Liver (tissue), 9 donors: ENCODE data around the gene CPLX4. TPM values are rescaled to one million over a fixed set of nuclear protein-coding genes. Genes with fewer than 3 reads are reported as not detected.

Source experiments
- DNase-seq: peaks from one replicate; pipeline ENCODE4 v3.0.0-alpha.2; 2017; ENCODE audit warnings: low spot score
- H3K27ac ChIP-seq, 2 donors: one replicate each; pipeline ENCODE4 v1.7.0; 2013; ENCODE audit warnings: inconsistent platforms in 2 of 2, low read length in 2 of 2, control low read depth in 1 of 2, low read depth in 1 of 2, mild to moderate bottlenecking in 1 of 2
- H3K27me3 ChIP-seq, 4 donors: one replicate each; pipeline versions ENCODE4 v1.6.1 to v1.7.0; 2013; ENCODE audit warnings: low read length in 3 of 4, inconsistent platforms in 1 of 4, mild to moderate bottlenecking in 1 of 4, moderate library complexity in 1 of 4; ENCODE audit not compliant: control insufficient read depth in 4 of 4, insufficient read depth in 4 of 4
- H3K36me3 ChIP-seq, 4 donors: one replicate each; pipeline versions ENCODE4 v1.6.1 to v1.7.0; 2013; ENCODE audit warnings: low read length in 3 of 4, mild to moderate bottlenecking in 3 of 4, low read depth in 1 of 4, moderate library complexity in 1 of 4; ENCODE audit not compliant: control insufficient read depth in 4 of 4, insufficient read depth in 3 of 4
- H3K4me1 ChIP-seq, 4 donors: one replicate each; pipeline versions ENCODE4 v1.6.1 to v1.7.0; 2013; ENCODE audit warnings: low read length in 3 of 4, mild to moderate bottlenecking in 3 of 4, moderate library complexity in 1 of 4; ENCODE audit not compliant: control insufficient read depth in 4 of 4, insufficient read depth in 4 of 4
- H3K4me3 ChIP-seq, 3 donors: one replicate each; pipeline versions ENCODE4 v1.6.1 to v1.7.0; 2013; ENCODE audit warnings: low read length in 3 of 3, control low read depth in 1 of 3, low read depth in 1 of 3, mild to moderate bottlenecking in 1 of 3
- H3K9ac ChIP-seq, 2 donors: one replicate each; pipeline ENCODE4 v1.7.0; 2013; ENCODE audit warnings: low read length in 2 of 2, mild to moderate bottlenecking in 2 of 2, moderate library complexity in 2 of 2, control low read depth in 1 of 2, low read depth in 1 of 2
- H3K9me3 ChIP-seq, 4 donors: one replicate each; pipeline versions ENCODE4 v1.6.1 to v1.7.0; 2013; ENCODE audit warnings: low read length in 3 of 4; ENCODE audit not compliant: control insufficient read depth in 4 of 4
- ATF3 ChIP-seq: IDR thresholded peaks from 2 replicates; pipeline ENCODE4 v1.6.1; 2016; ENCODE audit warnings: antibody characterized with exemption
- CTCF ChIP-seq: fragments of 150-350 bp; IDR thresholded peaks from 2 replicates; pipeline ENCODE4 v1.5.1; 2017; ENCODE audit warnings: improper control_type of control experiment, low read depth, low read length; ENCODE audit not compliant: missing input control
- EGR1 ChIP-seq, 2 donors: IDR thresholded peaks; 2 replicates each; pipeline ENCODE4 v1.6.1; 2016 to 2018; ENCODE audit warnings: antibody characterized with exemption in 2 of 2, low read depth in 2 of 2
- FOXA1 ChIP-seq: IDR thresholded peaks from 2 replicates; pipeline ENCODE4 v1.6.1; 2016; ENCODE audit warnings: antibody characterized with exemption
- FOXA2 ChIP-seq: IDR thresholded peaks from 2 replicates; pipeline ENCODE4 v1.6.1; 2016; ENCODE audit warnings: antibody characterized with exemption
- GABPA ChIP-seq, 2 donors: IDR thresholded peaks in 1 of 2; conservative IDR thresholded peaks in 1 of 2; 2 replicates each; pipeline ENCODE4 v1.6.1; 2016; ENCODE audit warnings: antibody characterized with exemption in 2 of 2, mild to moderate bottlenecking in 1 of 2, moderate library complexity in 1 of 2
- HNF4A ChIP-seq, 2 donors: conservative IDR thresholded peaks; 2 replicates each; pipeline ENCODE4 v1.6.1; 2016; ENCODE audit warnings: antibody characterized with exemption in 2 of 2, mild to moderate bottlenecking in 2 of 2
- HNF4G ChIP-seq: IDR thresholded peaks from 2 replicates; pipeline ENCODE4 v1.6.1; 2016; ENCODE audit warnings: antibody characterized with exemption
- JUND ChIP-seq, 2 donors: IDR thresholded peaks; 2 replicates each; pipeline ENCODE4 v1.6.1; 2016; ENCODE audit warnings: antibody characterized with exemption in 2 of 2
- MAX ChIP-seq: IDR thresholded peaks from 2 replicates; pipeline ENCODE4 v1.6.1; 2016; ENCODE audit warnings: antibody characterized with exemption
- NR2F2 ChIP-seq: IDR thresholded peaks from 2 replicates; pipeline ENCODE4 v1.6.1; 2016; ENCODE audit warnings: antibody characterized with exemption
- RAD21 ChIP-seq, 2 donors: IDR thresholded peaks; 2 replicates each; pipeline ENCODE4 v1.6.1; 2016; ENCODE audit warnings: antibody characterized with exemption in 2 of 2, mild to moderate bottlenecking in 2 of 2
- RXRA ChIP-seq, 2 donors: IDR thresholded peaks; 2 replicates each; pipeline ENCODE4 v1.6.1; 2017 to 2018; ENCODE audit warnings: antibody characterized with exemption in 2 of 2, mild to moderate bottlenecking in 1 of 2
- SP1 ChIP-seq: IDR thresholded peaks from 2 replicates; pipeline ENCODE4 v1.6.1; 2018; ENCODE audit warnings: antibody characterized with exemption, mild to moderate bottlenecking
- TAF1 ChIP-seq: conservative IDR thresholded peaks from 2 replicates; pipeline ENCODE4 v1.6.1; 2016; ENCODE audit warnings: antibody characterized with exemption, mild to moderate bottlenecking
- YY1 ChIP-seq: IDR thresholded peaks from 2 replicates; pipeline ENCODE4 v1.6.1; 2016; ENCODE audit warnings: antibody characterized with exemption, mild to moderate bottlenecking
- WGBS: extraction: QIAGEN DNeasy Blood & Tissue Kit; methylation state at CpG from one replicate; pipeline ENCODE4 v1.1.7; 2013; 5-methylcytosine and 5-hydroxymethylcytosine counted together
- polyA plus RNA-seq, 2 donors: library from polyadenylated mRNA; stranded (reverse) in 1 of 2; unstranded in 1 of 2; fragments of 200-250 nt in 1 of 2; fragments of >200 nt in 1 of 2; fragmentation: Nextera tagmentation in 1 of 2; extraction: Ambion mirVana in 1 of 2; gene quantifications; one replicate each; pipeline versions ENCODE4 v1.2.1 to v1.2.3, GENCODE V29; 2013 to 2015
- total RNA-seq, 2 donors: library from RNA; depleted of rRNA; stranded (reverse); fragments of >200 nt; gene quantifications; one replicate each; pipeline ENCODE4 v1.2.3, GENCODE V29; 2014
- TF ChIP-seq, protein P1 (sequence below): IDR thresholded peaks from 2 replicates; pipeline ENCODE4 v1.6.1; 2016; ENCODE audit warnings: antibody characterized with exemption
- TF ChIP-seq, protein P2 (sequence below): IDR thresholded peaks from 2 replicates; pipeline ENCODE4 v1.6.1; 2016; ENCODE audit warnings: antibody characterized with exemption, mild to moderate bottlenecking
- donor health status: healthy.
- donor health status: healthy.
- donor health status: healthy.
- donor health status: healthy.
- donor health status: healthy.

CPLX4 gene
- total and polyA plus RNA-seq, 4 donors: not detected

DNA sequence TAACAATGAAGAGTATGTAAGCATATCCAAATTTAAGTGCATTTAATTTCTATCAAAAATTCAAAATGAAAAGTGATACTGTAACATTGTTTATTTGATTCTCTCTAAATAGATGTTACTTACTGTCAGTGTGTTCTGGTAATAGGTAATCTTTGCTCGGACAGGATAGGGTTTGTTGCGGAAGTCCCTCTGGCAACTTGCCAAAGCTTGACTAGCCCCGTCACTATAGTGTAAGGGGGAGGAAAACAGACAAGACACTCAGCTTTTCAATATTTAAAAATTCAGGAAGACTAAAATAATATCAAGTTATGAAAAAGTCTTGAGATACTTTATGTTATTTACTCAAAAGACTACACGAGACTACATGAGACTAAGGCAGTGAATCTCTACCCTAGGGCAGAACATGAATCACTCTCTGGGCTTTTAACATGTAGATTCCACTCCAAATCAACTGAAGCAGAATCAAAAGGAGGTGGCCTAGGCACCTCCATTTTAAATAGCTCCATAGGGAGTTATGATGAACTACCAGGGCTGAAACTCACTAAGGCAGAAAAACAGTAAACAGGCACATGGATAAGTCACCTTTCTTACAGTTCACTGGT, 34.7 kb upstream of the CPLX4 start:
- H3K27ac ChIP-seq: no peak overlapping the region
- no peak overlapping the region for H3K4me3 ChIP-seq
- H3K9ac ChIP-seq: no peak overlapping the region
- H3K27me3 ChIP-seq: no peaks in the 10 kb centered on the region
- H3K36me3 ChIP-seq: peaks cover 6 to 69% (median 64%) of the 10 kb centered on the region in 4 donors
- no peaks in the 10 kb centered on the region for H3K9me3 ChIP-seq
- peaks cover 4 to 9% (median 7%) of the 10 kb centered on the region in 4 donors for H3K4me1 ChIP-seq
- no peak for DNase-seq
- no peak for TF ChIP-seq TAF1
- TF ChIP-seq MAX: no peak
- no peak for TF ChIP-seq SP1
- 76% methylated on average over 4 of the region's 4 CpGs for WGBS

DNA sequence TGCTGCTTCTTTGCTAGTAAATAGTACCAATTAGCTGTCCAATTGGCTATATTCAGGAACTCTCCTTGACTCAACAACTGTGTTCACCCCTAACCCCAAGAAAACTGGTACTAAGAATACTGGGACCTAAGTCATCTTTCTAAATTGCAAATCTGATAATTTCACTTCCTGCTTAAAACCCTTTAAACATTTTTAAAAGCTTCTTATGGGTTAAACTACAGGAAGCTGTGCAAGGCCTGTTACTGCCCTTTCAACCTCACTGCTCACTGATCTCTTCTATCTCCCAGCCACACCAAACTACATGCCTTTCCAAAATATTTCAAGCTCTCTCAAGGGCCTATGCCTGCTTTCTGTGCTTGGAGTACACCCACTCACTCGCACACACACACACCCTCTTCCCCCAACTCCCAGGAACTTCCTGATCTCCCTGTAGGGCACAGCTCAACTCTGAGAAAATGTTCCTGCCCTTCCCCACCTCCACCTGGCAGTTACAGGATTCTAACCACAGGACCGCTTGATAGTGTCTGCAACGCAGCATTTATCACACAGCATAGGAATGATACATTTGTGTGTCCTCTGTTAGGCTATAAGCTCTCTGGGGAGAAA, 33.9 kb upstream of the CPLX4 start:
- Histone ChIP-seq H3K27me3 (no peaks in the 10 kb centered on the region), H3K27ac (no peak overlapping the region), H3K9me3 (no peaks in the 10 kb centered on the region), H3K4me1 (peaks cover 4 to 7% (median 5%) of the 10 kb centered on the region in 4 donors), H3K4me3 (no peak overlapping the region), H3K9ac (no peak overlapping the region), H3K36me3 (peaks cover 6 to 73% (median 69%) of the 10 kb centered on the region in 4 donors)
- TF ChIP-seq MAX (no peak), GABPA (IDR thresholded peaks at IDR 0.05 in 1 of 2, conservative IDR thresholded peaks at IDR 0.05 in 1 of 2) (no peak), EGR1 (IDR thresholded peaks at IDR 0.05; ENCODE audit: low read depth in 2 of 2) (no peak), HNF4G (no peak), ATF3 (no peak), YY1 (no peak), NR2F2 (no peak), RAD21 (IDR thresholded peaks at IDR 0.05) (no peak), TAF1 (no peak), JUND (IDR thresholded peaks at IDR 0.05) (no peak), CTCF (no peak), SP1 (no peak), HNF4A (conservative IDR thresholded peaks at IDR 0.05) (no peak), FOXA2 (no peak), RXRA (IDR thresholded peaks at IDR 0.05) (no peak), FOXA1 (no peak)
- TF ChIP-seq, protein P1, sequence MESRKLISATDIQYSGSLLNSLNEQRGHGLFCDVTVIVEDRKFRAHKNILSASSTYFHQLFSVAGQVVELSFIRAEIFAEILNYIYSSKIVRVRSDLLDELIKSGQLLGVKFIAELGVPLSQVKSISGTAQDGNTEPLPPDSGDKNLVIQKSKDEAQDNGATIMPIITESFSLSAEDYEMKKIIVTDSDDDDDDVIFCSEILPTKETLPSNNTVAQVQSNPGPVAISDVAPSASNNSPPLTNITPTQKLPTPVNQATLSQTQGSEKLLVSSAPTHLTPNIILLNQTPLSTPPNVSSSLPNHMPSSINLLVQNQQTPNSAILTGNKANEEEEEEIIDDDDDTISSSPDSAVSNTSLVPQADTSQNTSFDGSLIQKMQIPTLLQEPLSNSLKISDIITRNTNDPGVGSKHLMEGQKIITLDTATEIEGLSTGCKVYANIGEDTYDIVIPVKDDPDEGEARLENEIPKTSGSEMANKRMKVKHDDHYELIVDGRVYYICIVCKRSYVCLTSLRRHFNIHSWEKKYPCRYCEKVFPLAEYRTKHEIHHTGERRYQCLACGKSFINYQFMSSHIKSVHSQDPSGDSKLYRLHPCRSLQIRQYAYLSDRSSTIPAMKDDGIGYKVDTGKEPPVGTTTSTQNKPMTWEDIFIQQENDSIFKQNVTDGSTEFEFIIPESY: no peak
- TF ChIP-seq, protein P2, sequence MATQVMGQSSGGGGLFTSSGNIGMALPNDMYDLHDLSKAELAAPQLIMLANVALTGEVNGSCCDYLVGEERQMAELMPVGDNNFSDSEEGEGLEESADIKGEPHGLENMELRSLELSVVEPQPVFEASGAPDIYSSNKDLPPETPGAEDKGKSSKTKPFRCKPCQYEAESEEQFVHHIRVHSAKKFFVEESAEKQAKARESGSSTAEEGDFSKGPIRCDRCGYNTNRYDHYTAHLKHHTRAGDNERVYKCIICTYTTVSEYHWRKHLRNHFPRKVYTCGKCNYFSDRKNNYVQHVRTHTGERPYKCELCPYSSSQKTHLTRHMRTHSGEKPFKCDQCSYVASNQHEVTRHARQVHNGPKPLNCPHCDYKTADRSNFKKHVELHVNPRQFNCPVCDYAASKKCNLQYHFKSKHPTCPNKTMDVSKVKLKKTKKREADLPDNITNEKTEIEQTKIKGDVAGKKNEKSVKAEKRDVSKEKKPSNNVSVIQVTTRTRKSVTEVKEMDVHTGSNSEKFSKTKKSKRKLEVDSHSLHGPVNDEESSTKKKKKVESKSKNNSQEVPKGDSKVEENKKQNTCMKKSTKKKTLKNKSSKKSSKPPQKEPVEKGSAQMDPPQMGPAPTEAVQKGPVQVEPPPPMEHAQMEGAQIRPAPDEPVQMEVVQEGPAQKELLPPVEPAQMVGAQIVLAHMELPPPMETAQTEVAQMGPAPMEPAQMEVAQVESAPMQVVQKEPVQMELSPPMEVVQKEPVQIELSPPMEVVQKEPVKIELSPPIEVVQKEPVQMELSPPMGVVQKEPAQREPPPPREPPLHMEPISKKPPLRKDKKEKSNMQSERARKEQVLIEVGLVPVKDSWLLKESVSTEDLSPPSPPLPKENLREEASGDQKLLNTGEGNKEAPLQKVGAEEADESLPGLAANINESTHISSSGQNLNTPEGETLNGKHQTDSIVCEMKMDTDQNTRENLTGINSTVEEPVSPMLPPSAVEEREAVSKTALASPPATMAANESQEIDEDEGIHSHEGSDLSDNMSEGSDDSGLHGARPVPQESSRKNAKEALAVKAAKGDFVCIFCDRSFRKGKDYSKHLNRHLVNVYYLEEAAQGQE: no peak
- DNase-seq: no peak
- 92% methylated on average over 3 of the region's 3 CpGs for WGBS
